Measurements from ENCODE around the gene PSTPIP2.

DNA sequence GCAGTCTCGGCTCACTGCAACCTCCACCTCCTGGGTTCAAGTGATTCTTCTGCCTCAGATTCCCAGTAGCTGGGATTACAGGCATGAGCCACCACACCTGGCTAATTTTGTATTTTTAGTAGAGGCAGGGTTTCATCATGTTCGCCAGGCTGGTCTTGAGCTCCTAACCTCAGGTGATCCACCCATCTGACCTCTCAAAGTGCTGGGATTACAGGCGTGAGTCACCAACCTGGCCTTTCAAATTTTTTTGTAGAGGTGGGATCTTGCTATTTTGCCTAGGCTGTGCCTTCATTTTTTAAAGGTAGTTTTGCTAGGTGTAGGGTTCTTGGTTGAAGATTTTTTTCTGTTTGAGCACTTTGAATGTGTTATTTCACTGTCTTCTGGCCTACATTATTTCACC is 38.3 kb upstream of the PSTPIP2 start:
- no peak for TF ChIP-seq CTCF (conservative IDR thresholded peaks at IDR 0.05)
- no peak for TF ChIP-seq EZH2 (IDR thresholded peaks at IDR 0.05; ENCODE audit: low read depth)

Measured in PC-9 (cell line).